IMR-90 (cell line): ENCODE results near the gene KRTAP5-5. TPM values are rescaled to one million over a fixed set of nuclear protein-coding genes. Genes with fewer than 3 reads are reported as not detected.

Experiments used
- ATAC-seq: fragments of 200-7000 bp; cut with Tn5 transposase; 2 replicates; pipeline ENCODE4 v1.9.1; 2020; ENCODE audit warnings: low read depth, mild to moderate bottlenecking, moderate library complexity
- BruUV-seq: library from RNA; stranded (reverse); fragments of 400-500 nt; replicated peaks from 2 replicates; lab custom pipeline; 2021; lab: Mats Ljungman, UMichigan
- CTCF ChIA-PET: fragments of 300-600 bp; formaldehyde crosslinking; extraction: SDS; loops from one replicate; lab custom pipeline; 2021; ENCODE audit warnings: antibody characterized with exemption; lab: Yijun Ruan, JAX
- POLR2A ChIA-PET: fragments of 300-600 bp; sonication (Branson Sonifier 250); formaldehyde crosslinking; loops from one replicate; lab custom pipeline; 2022; ENCODE audit warnings: antibody characterized with exemption; ENCODE audit not compliant: unreplicated experiment; lab: Charles Lee
- DNase-seq: peaks from one replicate; pipeline ENCODE4 v3.0.0; 2013
- H2AFZ ChIP-seq: replicated peaks from 2 replicates; pipeline ENCODE3; 2013; ENCODE audit warnings: low read length, mild to moderate bottlenecking; ENCODE audit not compliant: poor library complexity
- H2AK5ac ChIP-seq: 2 replicates; pipeline ENCODE4 v1.6.1; 2013; ENCODE audit warnings: low read depth, low read length, inconsistent platforms
- H2AK9ac ChIP-seq: replicated peaks from 2 replicates; pipeline ENCODE3; 2013; ENCODE audit warnings: mild to moderate bottlenecking, low read depth, low read length, moderate library complexity; ENCODE audit not compliant: poor library complexity
- H2BK120ac ChIP-seq: 2 replicates; pipeline ENCODE4 v1.6.1; 2013; ENCODE audit warnings: low read depth, low read length, inconsistent platforms
- H2BK15ac ChIP-seq: 3 replicates; pipeline ENCODE4 v1.6.1; 2013; ENCODE audit warnings: low read depth, low read length, inconsistent platforms
- H2BK20ac ChIP-seq: 2 replicates; pipeline ENCODE4 v1.6.1; 2013; ENCODE audit warnings: low read depth, mild to moderate bottlenecking, inconsistent platforms, low read length, moderate library complexity
- H2BK5ac ChIP-seq: 2 replicates; pipeline ENCODE4 v1.6.1; 2013; ENCODE audit warnings: mild to moderate bottlenecking, low read depth, low read length, inconsistent platforms; ENCODE audit not compliant: poor library complexity, severe bottlenecking
- H3K14ac ChIP-seq: replicated peaks from 2 replicates; pipeline ENCODE4 v1.6.1; 2013; ENCODE audit warnings: low read depth, low read length, inconsistent platforms
- H3K18ac ChIP-seq: 2 replicates; pipeline ENCODE4 v1.6.1; 2013; ENCODE audit warnings: low read depth, low read length, control low read depth
- H3K23ac ChIP-seq: 2 replicates; pipeline ENCODE4 v1.6.1; 2013; ENCODE audit warnings: low read depth, low read length, inconsistent platforms
- H3K27ac ChIP-seq: 2 replicates; pipeline ENCODE4 v1.5.1; 2013; ENCODE audit warnings: mild to moderate bottlenecking, control low read depth, low read length; ENCODE audit not compliant: insufficient read depth
- H3K27me3 ChIP-seq: 2 replicates; pipeline ENCODE4 v1.6.1; 2013; ENCODE audit warnings: low read length; ENCODE audit not compliant: control insufficient read depth, insufficient read depth
- H3K36me3 ChIP-seq: 2 replicates; pipeline ENCODE4 v1.6.1; 2013; ENCODE audit warnings: low read length, mixed read lengths; ENCODE audit not compliant: control insufficient read depth, insufficient read depth
- H3K4ac ChIP-seq: 2 replicates; pipeline ENCODE4 v1.6.1; 2013; ENCODE audit warnings: low read depth, low read length, inconsistent platforms
- H3K4me1 ChIP-seq: 2 replicates; pipeline ENCODE4 v1.6.1; 2013; ENCODE audit warnings: low read length, mixed read lengths; ENCODE audit not compliant: control insufficient read depth, insufficient read depth
- H3K4me2 ChIP-seq: 2 replicates; pipeline ENCODE4 v1.6.1; 2013; ENCODE audit warnings: low read depth, mild to moderate bottlenecking, control low read depth, low read length, moderate library complexity
- H3K4me3 ChIP-seq: 2 replicates; pipeline ENCODE4 v1.5.1; 2013; ENCODE audit warnings: low read depth, mild to moderate bottlenecking, control low read depth, low read length, moderate library complexity; ENCODE audit not compliant: insufficient read depth
- H3K56ac ChIP-seq: 2 replicates; pipeline ENCODE4 v1.6.1; 2013; ENCODE audit warnings: low read length, inconsistent platforms; ENCODE audit not compliant: insufficient read depth; ENCODE audit errors: extremely low read depth
- H3K79me1 ChIP-seq, 2 experiments: 2 replicates each; pipeline ENCODE4 v1.6.1; 2013; ENCODE audit warnings: low read length in 2 of 2, inconsistent platforms in 1 of 2, low read depth in 1 of 2
- H3K9ac ChIP-seq: 2 replicates; pipeline ENCODE4 v1.6.1; 2013; ENCODE audit warnings: low read depth, low read length, control low read depth
- H3K9me1 ChIP-seq: 2 replicates; pipeline ENCODE4 v1.6.1; 2013; ENCODE audit warnings: low read length, inconsistent platforms; ENCODE audit not compliant: insufficient read depth
- H3K9me3 ChIP-seq: 2 replicates; pipeline ENCODE4 v1.6.1; 2013; ENCODE audit warnings: low read length; ENCODE audit not compliant: control insufficient read depth, insufficient read depth
- H4K20me1 ChIP-seq: 2 replicates; pipeline ENCODE4 v1.6.1; 2013; ENCODE audit warnings: low read length, inconsistent platforms; ENCODE audit not compliant: insufficient read depth
- H4K5ac ChIP-seq: 2 replicates; pipeline ENCODE4 v1.6.1; 2013; ENCODE audit warnings: mild to moderate bottlenecking, low read depth, low read length, control low read depth
- H4K8ac ChIP-seq, 2 experiments: 2 replicates each; pipeline ENCODE4 v1.6.1; 2013; ENCODE audit warnings: low read depth in 2 of 2, low read length in 2 of 2, control low read depth in 1 of 2, inconsistent platforms in 1 of 2
- H4K91ac ChIP-seq: 2 replicates; pipeline ENCODE4 v1.6.1; 2013; ENCODE audit warnings: low read depth, low read length, inconsistent platforms; ENCODE audit not compliant: insufficient read depth
- MAFK ChIP-seq: IDR thresholded peaks from 2 replicates; pipeline ENCODE4 v1.6.1; 2012; ENCODE audit warnings: low read depth, low read length, improper control_type of control experiment
- MAZ ChIP-seq: IDR thresholded peaks from 2 replicates; pipeline ENCODE4 v1.6.1; 2012; ENCODE audit warnings: low read depth, mild to moderate bottlenecking, low read length, improper control_type of control experiment, moderate library complexity, borderline replicate concordance
- RFX5 ChIP-seq: IDR thresholded peaks from 2 replicates; pipeline ENCODE4 v1.8.0; 2012; ENCODE audit warnings: low read depth, mild to moderate bottlenecking, low read length, moderate library complexity
- WGBS, 2 experiments: methylation state at CpG; one replicate each; pipeline versions ENCODE4 v1.1.5 to v1.1.7; 2013; ENCODE audit warnings: missing lambda C conversion rate in 2 of 2; ENCODE audit not compliant: insufficient read length in 1 of 2; ENCODE audit errors: extremely low coverage in 2 of 2; 5-methylcytosine and 5-hydroxymethylcytosine counted together
- dilution Hi-C: fragments of 300-500 bp; cut with HindIII; formaldehyde crosslinking; loops from one replicate; pipeline ENCODE4 v1.14.3; 2018; ENCODE audit warnings: low sequenced_read_pairs; ENCODE audit not compliant: unreplicated experiment
- in situ Hi-C: fragments of 300-500 bp; cut with MboI; formaldehyde crosslinking; loops from 3 replicates; pipeline ENCODE4 v1.14.3; 2019; ENCODE audit warnings: low sequenced_read_pairs, inconsistent platforms, mixed read lengths
- intact Hi-C: fragments of 100-400 bp; cut with micrococcal nuclease; formaldehyde crosslinking; loops from 2 replicates; pipeline ENCODE4 v1.10.0; 2022
- polyA plus RNA-seq, 3 experiments: library from polyadenylated mRNA; depleted of rRNA; stranded (reverse); fragments of >200 nt; gene quantifications; 2 replicates each; pipeline ENCODE4 v1.2.3, GENCODE V29; 2012; ENCODE audit warnings: low replicate concordance in 1 of 3
- total RNA-seq: library from RNA; depleted of rRNA; stranded (reverse); fragments of >200 nt; gene quantifications from 2 replicates; pipeline ENCODE4 v1.2.3, GENCODE V29; 2012

The KRTAP5-5 gene
- total and polyA plus RNA-seq, 2 of the 4 experiments (the other 2 are of a cell fraction): not detected

DNA sequence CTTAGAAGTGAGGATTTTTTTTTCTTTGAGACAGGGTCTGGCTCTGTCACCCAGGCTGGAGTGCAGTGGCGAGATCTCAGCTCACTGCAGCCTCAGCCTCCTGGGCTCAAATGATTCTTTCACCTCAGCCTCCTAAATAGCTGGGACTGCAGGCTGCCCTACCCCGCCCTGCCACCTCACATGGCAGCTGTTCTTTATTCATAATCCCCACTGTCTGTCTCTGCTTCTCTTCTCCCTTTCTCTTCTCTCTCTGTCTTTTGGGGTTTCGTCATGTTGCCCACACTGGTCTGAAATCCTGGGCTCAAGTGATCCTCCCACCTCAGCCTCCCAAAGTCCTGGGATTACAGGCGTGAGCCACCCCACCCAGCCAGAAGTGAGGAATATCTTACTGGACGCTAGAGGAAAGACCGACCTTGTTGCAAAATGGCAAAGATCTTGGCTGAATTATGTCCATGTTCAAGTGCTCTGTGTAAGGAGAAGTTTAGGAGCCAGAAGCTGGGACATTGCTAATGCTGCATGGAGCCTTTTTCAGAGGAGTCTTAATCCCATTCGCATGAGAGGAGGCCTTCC, 21.9 kb downstream of the KRTAP5-5 start:
- BruUV-seq: no TSS peak
- TF ChIP-seq MAZ (no peak), MAFK (no peak), RFX5 (no peak)
- Histone ChIP-seq H3K4me2 (no peak overlapping the region), H2BK15ac (no peak overlapping the region), H4K8ac (no peak overlapping the region), H3K36me3 (no peaks in the 10 kb centered on the region), H2BK20ac (no peak overlapping the region), H3K4me3 (no peak overlapping the region), H3K4me1 (no peaks in the 10 kb centered on the region; the same call in 1 of the 2 replicates), H3K23ac (no peak overlapping the region), H3K27ac (no peak overlapping the region), H3K4ac (no peak overlapping the region), H3K9ac (no peak overlapping the region), H4K91ac (no peak overlapping the region), H2AK9ac (no peak overlapping the region), H4K20me1 (no peaks in the 10 kb centered on the region), H2BK5ac (no peak overlapping the region), H2AFZ (no peak overlapping the region), H2AK5ac (no peak overlapping the region), H3K9me1 (no peaks in the 10 kb centered on the region), H3K18ac (no peak overlapping the region), H2BK120ac (no peak overlapping the region), H4K5ac (no peak overlapping the region), H3K14ac (no peak overlapping the region), H3K79me1 (no peaks in the 10 kb centered on the region), H3K9me3 (no peaks in the 10 kb centered on the region), H3K56ac (no peak overlapping the region), H3K27me3 (peaks cover 47% of the 10 kb centered on the region)
- CTCF ChIA-PET: interaction anchor here (0.6 to 1.6 kb wide), 2 partner anchors 176 to 501 kb away, joined by 3 to 7 read pairs; no protein-coding TSS in a partner anchor
- WGBS, 2 experiments: 60% methylated on average over 1 of the region's 7 CpGs; no CpG with 5 or more reads in 1 of the 2 experiments
- POLR2A ChIA-PET: no interaction called here
- in situ Hi-C loops: no loop called here
- intact Hi-C loops: loop anchor here (5.0 kb wide), 1 partner anchor 176 kb away; no protein-coding TSS in a partner anchor
- no peak for DNase-seq
- ATAC-seq: no peak
- dilution Hi-C loops: no loop called here
